CD8-positive, alpha-beta memory T cell (primary cell): ENCODE data around the gene SSC5D. TPM values are rescaled to one million over a fixed set of nuclear protein-coding genes. Genes with fewer than 3 reads are reported as not detected.

ENCODE experiments used
- CTCF ChIA-PET: fragments of 350-600 bp; sonication (Branson Sonifier 250); formaldehyde crosslinking; loops from one replicate; lab custom pipeline; 2021; ENCODE audit warnings: antibody characterized with exemption; lab: Charles Lee
- POLR2A ChIA-PET: fragments of 350-600 bp; sonication (Branson Sonifier 250); formaldehyde crosslinking; loops from one replicate; lab custom pipeline; 2021; ENCODE audit warnings: antibody characterized with exemption; lab: Charles Lee
- DNase-seq, 5 donors: peaks; one replicate each; pipeline versions ENCODE4 v3.0.0 to v3.0.0-alpha.2; 2020 to 2022; ENCODE audit warnings: mixed read lengths in 1 of 5
- H3K27ac ChIP-seq: one replicate; pipeline ENCODE4 v1.7.0; 2013; ENCODE audit warnings: low read depth, mild to moderate bottlenecking, low read length, moderate library complexity
- H3K27me3 ChIP-seq: 2 replicates; pipeline ENCODE4 v1.7.0; 2013; ENCODE audit warnings: low read length, mild to moderate bottlenecking; ENCODE audit not compliant: insufficient read depth, poor library complexity, severe bottlenecking
- H3K36me3 ChIP-seq: 2 replicates; pipeline ENCODE4 v1.7.0; 2013; ENCODE audit warnings: mild to moderate bottlenecking, low read length, moderate library complexity; ENCODE audit not compliant: insufficient read depth
- H3K4me1 ChIP-seq: 2 replicates; pipeline ENCODE4 v1.7.0; 2013; ENCODE audit warnings: mild to moderate bottlenecking, low read length, moderate library complexity; ENCODE audit not compliant: insufficient read depth
- H3K4me3 ChIP-seq: 2 replicates; pipeline ENCODE4 v1.7.0; 2013; ENCODE audit warnings: mild to moderate bottlenecking, low read length
- H3K9me3 ChIP-seq: 2 replicates; pipeline ENCODE4 v1.7.0; 2013; ENCODE audit warnings: mild to moderate bottlenecking, low read length
- H3K27ac Mint-ChIP-seq, 8 donors: one replicate each; pipeline ENCODE4 v1.8.0; 2020 to 2021; ENCODE audit warnings: mixed read lengths in 8 of 8, mild to moderate bottlenecking in 6 of 8, inconsistent platforms in 3 of 8, moderate library complexity in 3 of 8
- H3K27me3 Mint-ChIP-seq, 2 donors: one replicate each; pipeline ENCODE4 v1.8.0; 2020 to 2021; ENCODE audit warnings: mixed read lengths in 2 of 2, mild to moderate bottlenecking in 1 of 2, moderate library complexity in 1 of 2
- H3K36me3 Mint-ChIP-seq, 3 donors: one replicate each; pipeline ENCODE4 v1.8.0; 2020 to 2021; ENCODE audit warnings: mixed read lengths in 3 of 3, inconsistent platforms in 1 of 3, mild to moderate bottlenecking in 1 of 3
- H3K4me1 Mint-ChIP-seq, 3 donors: one replicate each; pipeline ENCODE4 v1.8.0; 2020 to 2021; ENCODE audit warnings: mixed read lengths in 3 of 3, inconsistent platforms in 1 of 3, mild to moderate bottlenecking in 1 of 3
- H3K4me3 Mint-ChIP-seq, 7 donors: one replicate each; pipeline ENCODE4 v1.8.0; 2020 to 2021; ENCODE audit warnings: mixed read lengths in 7 of 7, mild to moderate bottlenecking in 6 of 7, moderate library complexity in 4 of 7, inconsistent platforms in 2 of 7
- H3K9me3 Mint-ChIP-seq, 5 donors: one replicate each; pipeline ENCODE4 v1.8.0; 2020 to 2022; ENCODE audit warnings: mixed read lengths in 5 of 5, mild to moderate bottlenecking in 3 of 5, moderate library complexity in 2 of 5, inconsistent platforms in 1 of 5
- polyA plus RNA-seq: library from polyadenylated mRNA; unstranded; fragments of 300-500 nt; fragmentation: Illumina TruSeq; gene quantifications from one replicate; pipeline ENCODE4 v1.2.3, GENCODE V29; 2021
- total RNA-seq, 2 experiments: library from RNA; stranded (reverse); gene quantifications; one replicate each; pipeline ENCODE4 v1.2.3, GENCODE V29; 2021

Gene SSC5D
- total and polyA plus RNA-seq, 3 experiments from 2014 or later = 0.35 to 1.2 TPM; not detected in 1

- ChIA-PET CTCF (no interaction called here), POLR2A (no interaction called here)
- peaks cover 13 to 45% of the 10 kb centered on the region in 2 donors for H3K27me3 Mint-ChIP-seq
- Histone ChIP-seq H3K27ac (no peak overlapping the region), H3K36me3 (no peaks in the 10 kb centered on the region), H3K4me1 (no peaks in the 10 kb centered on the region), H3K9me3 (no peaks in the 10 kb centered on the region), H3K27me3 (no peaks in the 10 kb centered on the region), H3K4me3 (no peak overlapping the region)
- no peaks in the 10 kb centered on the region for H3K36me3 Mint-ChIP-seq
- peak in 1 of 5 donors; percentile 9 for DNase-seq
- H3K4me3 Mint-ChIP-seq = no peak overlapping the region
- H3K4me1 Mint-ChIP-seq = no peaks in the 10 kb centered on the region
- H3K27ac Mint-ChIP-seq = no peak overlapping the region
- H3K9me3 Mint-ChIP-seq = no peaks in the 10 kb centered on the region
These were observed 61.5 kb downstream of the SSC5D start for GRCh38 chr19:55549500-55550320.

DNA sequence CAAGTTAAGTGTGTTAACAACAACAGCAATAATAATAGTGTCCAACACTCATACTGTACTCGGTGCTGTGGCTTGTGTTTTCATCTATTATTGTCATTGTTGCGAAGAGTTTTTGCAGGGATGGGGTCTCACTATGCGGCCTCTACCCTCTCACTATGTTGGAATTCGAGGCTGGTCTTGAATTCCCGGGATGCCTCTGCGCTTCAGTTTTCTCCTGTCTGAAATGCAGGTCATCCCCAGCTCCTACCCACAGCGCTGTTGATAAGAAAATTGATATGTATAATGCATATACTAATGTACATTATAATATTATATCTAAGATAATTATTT lies 62.0 kb downstream of the SSC5D start:
- Histone ChIP-seq H3K27ac (no peak overlapping the region), H3K9me3 (no peaks in the 10 kb centered on the region), H3K27me3 (no peaks in the 10 kb centered on the region), H3K4me3 (no peak overlapping the region), H3K4me1 (no peaks in the 10 kb centered on the region), H3K36me3 (no peaks in the 10 kb centered on the region)
- H3K36me3 Mint-ChIP-seq = no peaks in the 10 kb centered on the region
- H3K4me3 Mint-ChIP-seq = no peak overlapping the region
- no peak for DNase-seq
- POLR2A ChIA-PET = no interaction called here
- H3K27ac Mint-ChIP-seq = no peak overlapping the region
- no peaks in the 10 kb centered on the region for H3K9me3 Mint-ChIP-seq
- peaks cover 13 to 47% of the 10 kb centered on the region in 2 donors for H3K27me3 Mint-ChIP-seq
- no peaks in the 10 kb centered on the region for H3K4me1 Mint-ChIP-seq
- CTCF ChIA-PET = no interaction called here

DNA sequence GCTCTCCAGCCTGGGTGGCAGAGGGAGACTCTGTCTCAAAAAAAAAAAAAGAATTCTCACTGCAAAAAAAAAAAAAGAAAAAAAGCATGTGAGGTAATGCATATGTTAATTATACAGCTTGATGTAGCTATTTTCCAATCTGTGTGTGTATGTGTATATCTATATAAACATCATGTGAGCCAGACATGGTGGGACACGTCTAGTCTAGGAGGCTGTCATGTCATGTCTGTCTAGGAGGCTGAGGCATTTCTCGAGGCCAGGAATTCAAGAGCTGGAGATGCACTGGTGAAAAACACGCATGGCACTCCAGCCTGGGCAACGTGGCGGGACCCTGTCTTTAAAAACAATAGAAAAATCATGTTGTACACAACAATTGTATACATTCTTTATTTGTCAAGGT lies 64.0 kb downstream of the SSC5D start:
- DNase-seq = no peak
- CTCF ChIA-PET = interaction anchor here (1.1 kb wide), 1 partner anchor 411 kb away, joined by 3 read pairs; no protein-coding TSS in a partner anchor
- H3K27me3 Mint-ChIP-seq = peaks cover 13 to 37% of the 10 kb centered on the region in 2 donors

GRCh38 chr19:55552620-55553019 lies 64.4 kb downstream of the SSC5D start:
- H3K4me3 Mint-ChIP-seq = no peak overlapping the region
- H3K36me3 Mint-ChIP-seq = no peaks in the 10 kb centered on the region
- no peaks in the 10 kb centered on the region for H3K4me1 Mint-ChIP-seq
- H3K9me3 Mint-ChIP-seq = no peaks in the 10 kb centered on the region
- H3K27ac Mint-ChIP-seq = no peak overlapping the region
- peak in 1 of 5 donors; percentile 28 for DNase-seq
- Histone ChIP-seq H3K27ac (no peak overlapping the region), H3K4me3 (no peak overlapping the region), H3K36me3 (no peaks in the 10 kb centered on the region), H3K9me3 (no peaks in the 10 kb centered on the region), H3K4me1 (no peaks in the 10 kb centered on the region), H3K27me3 (no peaks in the 10 kb centered on the region)
- H3K27me3 Mint-ChIP-seq = peaks cover 12 to 33% of the 10 kb centered on the region in 2 donors
- POLR2A ChIA-PET = no interaction called here
- CTCF ChIA-PET = interaction anchor here (0.6 to 1.1 kb wide), 2 partner anchors 107 to 411 kb away, joined by 3 read pairs; no protein-coding TSS in a partner anchor

More for the DNA sequence above, 64.0 kb downstream of the SSC5D start:
- no peaks in the 10 kb centered on the region for H3K36me3 Mint-ChIP-seq
- H3K4me1 Mint-ChIP-seq = no peaks in the 10 kb centered on the region
- no peaks in the 10 kb centered on the region for H3K27me3 ChIP-seq
- H3K4me1 ChIP-seq = no peaks in the 10 kb centered on the region
- no peaks in the 10 kb centered on the region for H3K9me3 Mint-ChIP-seq
- no peak overlapping the region for H3K4me3 Mint-ChIP-seq
- no peaks in the 10 kb centered on the region for H3K9me3 ChIP-seq
- H3K36me3 ChIP-seq = no peaks in the 10 kb centered on the region
- POLR2A ChIA-PET = no interaction called here
- H3K27ac Mint-ChIP-seq = no peak overlapping the region
- H3K4me3 ChIP-seq = no peak overlapping the region
- no peak overlapping the region for H3K27ac ChIP-seq

- Mint-ChIP-seq H3K27me3 (peaks cover 12 to 25% of the 10 kb centered on the region in 2 donors), H3K36me3 (no peaks in the 10 kb centered on the region), H3K27ac (no peak overlapping the region), H3K4me1 (no peaks in the 10 kb centered on the region), H3K9me3 (no peaks in the 10 kb centered on the region), H3K4me3 (no peak overlapping the region)
- H3K4me3 ChIP-seq = no peak overlapping the region
- CTCF ChIA-PET = interaction anchor here (0.6 kb wide), 1 partner anchor 108 kb away, joined by 3 read pairs; no protein-coding TSS in a partner anchor
- no peaks in the 10 kb centered on the region for H3K4me1 ChIP-seq
- no peak overlapping the region for H3K27ac ChIP-seq
- no peaks in the 10 kb centered on the region for H3K9me3 ChIP-seq
- DNase-seq = peak in 1 of 5 donors; percentile 23
- POLR2A ChIA-PET = no interaction called here
- no peaks in the 10 kb centered on the region for H3K36me3 ChIP-seq
- H3K27me3 ChIP-seq = no peaks in the 10 kb centered on the region
These were observed 65.3 kb downstream of the SSC5D start for GRCh38 chr19:55553217-55554182.

DNA sequence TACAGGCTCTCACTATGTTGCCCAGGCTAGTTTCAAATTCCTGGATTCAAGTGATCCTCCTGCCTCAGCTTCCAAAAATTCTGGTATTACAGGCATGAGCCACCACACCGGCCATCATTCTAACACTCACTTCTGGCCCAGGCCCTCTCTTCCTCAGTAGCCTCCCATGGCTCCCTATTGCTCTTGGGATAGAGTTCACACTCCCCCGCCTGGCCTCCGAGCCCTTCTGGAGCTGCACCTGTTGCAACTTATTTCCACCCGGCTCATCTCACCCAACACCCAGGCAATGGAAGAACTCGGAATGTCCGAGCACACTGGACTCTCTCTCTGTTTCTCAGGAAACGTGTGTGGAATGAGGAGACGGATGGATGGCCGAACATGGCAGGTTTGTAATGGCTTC lies 66.1 kb downstream of the SSC5D start:
- ChIA-PET CTCF (no interaction called here), POLR2A (no interaction called here)
- no peaks in the 10 kb centered on the region for H3K4me1 ChIP-seq
- no peak overlapping the region for H3K4me3 Mint-ChIP-seq
- H3K9me3 Mint-ChIP-seq = no peaks in the 10 kb centered on the region
- H3K27me3 ChIP-seq = no peaks in the 10 kb centered on the region
- no peaks in the 10 kb centered on the region for H3K4me1 Mint-ChIP-seq
- no peaks in the 10 kb centered on the region for H3K9me3 ChIP-seq
- H3K36me3 ChIP-seq = no peaks in the 10 kb centered on the region
- H3K27ac Mint-ChIP-seq = no peak overlapping the region
- no peaks in the 10 kb centered on the region for H3K36me3 Mint-ChIP-seq
- H3K4me3 ChIP-seq = no peak overlapping the region
- DNase-seq = peak in 1 of 5 donors; percentile 13
- peaks cover 10 to 26% of the 10 kb centered on the region in 2 donors for H3K27me3 Mint-ChIP-seq
- H3K27ac ChIP-seq = no peak overlapping the region

GRCh38 chr19:55554741-55555152 lies 66.5 kb downstream of the SSC5D start:
- POLR2A ChIA-PET = no interaction called here
- CTCF ChIA-PET = no interaction called here
- no peak overlapping the region for H3K4me3 Mint-ChIP-seq

GRCh38 chr19:55559684-55560083 lies 71.4 kb downstream of the SSC5D start:
- no peaks in the 10 kb centered on the region for H3K27me3 ChIP-seq
- H3K36me3 ChIP-seq = no peaks in the 10 kb centered on the region
- H3K27ac Mint-ChIP-seq = no peak overlapping the region
- ChIA-PET POLR2A (no interaction called here), CTCF (no interaction called here)
- no peaks in the 10 kb centered on the region for H3K4me1 Mint-ChIP-seq
- H3K36me3 Mint-ChIP-seq = no peaks in the 10 kb centered on the region
- no peak for DNase-seq
- H3K4me3 Mint-ChIP-seq = no peak overlapping the region
- peaks cover 22 to 25% of the 10 kb centered on the region in 2 donors for H3K27me3 Mint-ChIP-seq
- H3K9me3 ChIP-seq = no peaks in the 10 kb centered on the region
- H3K4me1 ChIP-seq = no peaks in the 10 kb centered on the region
- no peak overlapping the region for H3K4me3 ChIP-seq
- peaks cover 0 to 8% (median 0%) of the 10 kb centered on the region in 5 donors for H3K9me3 Mint-ChIP-seq
- H3K27ac ChIP-seq = no peak overlapping the region

More at GRCh38 chr19:55554741-55555152, 66.5 kb downstream of the SSC5D start:
- Histone ChIP-seq H3K36me3 (no peaks in the 10 kb centered on the region), H3K9me3 (no peaks in the 10 kb centered on the region), H3K27ac (no peak overlapping the region), H3K4me3 (no peak overlapping the region), H3K4me1 (no peaks in the 10 kb centered on the region), H3K27me3 (no peaks in the 10 kb centered on the region)
- peak in 1 of 5 donors; percentile 8 for DNase-seq
- Mint-ChIP-seq H3K9me3 (no peaks in the 10 kb centered on the region), H3K4me1 (no peaks in the 10 kb centered on the region), H3K27ac (no peak overlapping the region), H3K27me3 (peaks cover 12 to 27% of the 10 kb centered on the region in 2 donors), H3K36me3 (no peaks in the 10 kb centered on the region)
